Esophagus squamous epithelium (tissue), 5 donors: ENCODE data around the gene ATXN7L2. TPM values are rescaled to one million over a fixed set of nuclear protein-coding genes. Genes with fewer than 3 reads are reported as not detected.

Source experiments
- DNase-seq: peaks from one replicate; lab custom pipeline; 2025; lab: John Stamatoyannopoulos, UW
- H3K27ac ChIP-seq, 4 donors: fragments of 200-600 bp; sonication (generic); one replicate each; pipeline ENCODE4 v1.5.1; 2016 to 2019; ENCODE audit warnings: mild to moderate bottlenecking in 1 of 4
- H3K27me3 ChIP-seq, 4 donors: fragments of 200-600 bp; sonication (generic); 1 replicate in 3 of 4; 2 replicates in 1 of 4; pipeline versions ENCODE4 v1.5.1 to v1.6.0; 2017 to 2021; ENCODE audit warnings: antibody characterized with exemption in 1 of 4
- H3K36me3 ChIP-seq, 3 donors: fragments of 200-600 bp; sonication (generic); one replicate each; pipeline ENCODE4 v1.5.1; 2016 to 2019
- H3K4me1 ChIP-seq, 3 donors: fragments of 200-600 bp; sonication (generic); one replicate each; pipeline ENCODE4 v1.5.1; 2017 to 2019
- H3K4me3 ChIP-seq, 4 donors: fragments of 200-600 bp; sonication (generic); 1 replicate in 3 of 4; 2 replicates in 1 of 4; pipeline ENCODE4 v1.5.1; 2016 to 2019; ENCODE audit warnings: mild to moderate bottlenecking in 2 of 4, moderate library complexity in 1 of 4
- H3K9me3 ChIP-seq, 3 donors: fragments of 200-600 bp; sonication (generic); one replicate each; pipeline ENCODE4 v1.5.1; 2016 to 2019
- POLR2A ChIP-seq, 4 donors: fragments of 450-650 bp; IDR thresholded peaks; one replicate each; pipeline ENCODE4 v1.6.1; 2017; ENCODE audit warnings: antibody characterized with exemption in 4 of 4, mild to moderate bottlenecking in 4 of 4, moderate library complexity in 3 of 4
- WGBS, 2 donors: methylation state at CpG; one replicate each; pipeline ENCODE4 v1.1.5; 2018; 5-methylcytosine and 5-hydroxymethylcytosine counted together
- intact Hi-C: fragments of 100-400 bp; cut with DNase I; formaldehyde crosslinking; loops from one replicate; pipeline ENCODE4 v1.15.0; 2022
- total RNA-seq, 4 donors: library from RNA; depleted of rRNA; stranded (reverse); fragments of >200 nt; gene quantifications; one replicate each; pipeline ENCODE4 v1.1.0, GENCODE V29; 2016
- TF ChIP-seq, protein P1 (sequence below), 6 experiments: fragments of 450-650 bp in 4 of 6; fragments of 200-600 bp in 2 of 6; sonication (generic) in 2 of 6; IDR thresholded peaks; one replicate each; pipeline ENCODE4 v1.5.1; 2016 to 2019; ENCODE audit warnings: antibody characterized with exemption in 6 of 6, mild to moderate bottlenecking in 4 of 6, moderate library complexity in 4 of 6
- donor health status: DM: yes; HTN: yes; CAD: no.

Gene ATXN7L2
- total RNA-seq, 4 donors from 2014 or later, result 2.1 to 5.9 (median 3.8) TPM

DNA sequence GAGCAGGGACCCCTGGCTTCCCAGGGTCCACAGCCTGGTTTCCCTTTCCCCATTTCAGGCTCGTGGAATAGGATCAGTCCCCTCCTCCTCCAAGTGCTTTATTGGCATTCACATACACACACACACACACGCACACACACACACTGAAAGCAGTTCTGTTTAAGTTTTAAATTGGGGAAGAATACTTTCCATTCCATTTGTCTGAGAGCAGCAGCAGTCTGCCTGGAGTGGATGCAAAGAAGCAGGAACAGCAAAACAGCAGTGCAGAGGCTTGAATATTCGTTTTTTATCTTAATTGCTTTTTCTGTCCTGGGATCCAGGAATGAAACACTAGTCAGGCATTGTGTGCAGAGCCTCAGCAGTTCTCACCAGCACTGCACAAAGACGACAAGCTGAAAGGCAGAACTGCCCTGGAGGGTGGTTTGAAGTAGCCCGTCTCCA lies 17.3 kb downstream of the ATXN7L2 start:
- 35 to 44% methylated on average over 5 of the region's 5 CpGs for WGBS, 2 donors
- peaks cover 25 to 65% (median 35%) of the 10 kb centered on the region in 3 donors for H3K4me1 ChIP-seq

DNA sequence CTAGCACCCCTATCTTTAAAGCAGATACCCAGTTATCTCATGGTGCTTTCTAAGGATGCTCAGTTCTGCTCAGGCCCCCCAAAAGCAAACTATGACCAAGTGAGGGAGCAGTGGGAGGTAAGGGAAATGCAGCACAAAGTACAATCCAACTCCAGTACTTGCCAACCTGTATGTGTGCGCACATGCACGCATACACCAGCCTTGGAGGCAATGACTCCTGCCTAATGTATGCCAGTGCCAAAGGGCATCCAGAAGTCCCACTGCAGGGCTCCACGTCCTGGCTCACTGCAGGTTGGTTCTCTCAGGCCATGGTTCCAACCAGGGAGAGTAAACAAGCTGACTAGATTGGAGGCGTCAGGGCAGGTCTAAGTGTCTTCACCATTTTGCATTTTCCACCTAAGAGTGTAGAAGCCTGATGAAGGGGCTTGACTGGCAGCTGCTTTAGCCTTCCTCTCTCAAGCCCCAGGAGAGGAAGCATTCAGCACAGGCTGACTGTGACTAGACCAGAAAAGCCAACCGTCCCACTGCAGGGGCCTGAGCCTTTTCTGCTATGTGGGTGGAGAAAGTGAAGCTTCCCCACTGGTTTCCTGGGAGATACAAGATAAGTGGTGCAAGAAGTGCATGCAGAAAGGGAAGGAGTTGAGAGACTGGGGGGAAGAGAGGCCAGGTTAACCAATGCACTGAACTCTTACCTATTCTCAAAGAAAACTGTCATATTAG lies 18.1 kb downstream of the ATXN7L2 start:
- H3K36me3 ChIP-seq, result peaks cover 0 to 39% (median 3%) of the 10 kb centered on the region in 3 donors
- H3K27me3 ChIP-seq, result no peaks in the 10 kb centered on the region
- DNase-seq, result no peak
- peaks cover 25 to 61% (median 35%) of the 10 kb centered on the region in 3 donors for H3K4me1 ChIP-seq
- no peak overlapping the region for H3K4me3 ChIP-seq
- H3K9me3 ChIP-seq, result no peaks in the 10 kb centered on the region
- peak overlapping the region in 3 of 4 donors; percentile 5 to 38 (median 7) for H3K27ac ChIP-seq
- TF ChIP-seq POLR2A (IDR thresholded peaks at IDR 0.05), result no peak
- TF ChIP-seq, protein P1, sequence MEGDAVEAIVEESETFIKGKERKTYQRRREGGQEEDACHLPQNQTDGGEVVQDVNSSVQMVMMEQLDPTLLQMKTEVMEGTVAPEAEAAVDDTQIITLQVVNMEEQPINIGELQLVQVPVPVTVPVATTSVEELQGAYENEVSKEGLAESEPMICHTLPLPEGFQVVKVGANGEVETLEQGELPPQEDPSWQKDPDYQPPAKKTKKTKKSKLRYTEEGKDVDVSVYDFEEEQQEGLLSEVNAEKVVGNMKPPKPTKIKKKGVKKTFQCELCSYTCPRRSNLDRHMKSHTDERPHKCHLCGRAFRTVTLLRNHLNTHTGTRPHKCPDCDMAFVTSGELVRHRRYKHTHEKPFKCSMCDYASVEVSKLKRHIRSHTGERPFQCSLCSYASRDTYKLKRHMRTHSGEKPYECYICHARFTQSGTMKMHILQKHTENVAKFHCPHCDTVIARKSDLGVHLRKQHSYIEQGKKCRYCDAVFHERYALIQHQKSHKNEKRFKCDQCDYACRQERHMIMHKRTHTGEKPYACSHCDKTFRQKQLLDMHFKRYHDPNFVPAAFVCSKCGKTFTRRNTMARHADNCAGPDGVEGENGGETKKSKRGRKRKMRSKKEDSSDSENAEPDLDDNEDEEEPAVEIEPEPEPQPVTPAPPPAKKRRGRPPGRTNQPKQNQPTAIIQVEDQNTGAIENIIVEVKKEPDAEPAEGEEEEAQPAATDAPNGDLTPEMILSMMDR (IDR thresholded peaks at IDR 0.05), result no peak
- 38 to 43% methylated on average over 5 of the region's 5 CpGs for WGBS, 2 donors
- intact Hi-C loops, result no loop called here

More for the DNA sequence above, 17.3 kb downstream of the ATXN7L2 start:
- no peaks in the 10 kb centered on the region for H3K9me3 ChIP-seq
- intact Hi-C loops, result no loop called here
- H3K27ac ChIP-seq, result peak overlapping the region in 3 of 4 donors; percentile 5 to 84 (median 7)
- H3K27me3 ChIP-seq, result no peaks in the 10 kb centered on the region
- no peak for DNase-seq
- TF ChIP-seq POLR2A (IDR thresholded peaks at IDR 0.05), result no peak
- TF ChIP-seq, protein P1 (IDR thresholded peaks at IDR 0.05), result no peak
- H3K36me3 ChIP-seq, result peaks cover 0 to 47% (median 5%) of the 10 kb centered on the region in 3 donors
- H3K4me3 ChIP-seq, result no peak overlapping the region

DNA sequence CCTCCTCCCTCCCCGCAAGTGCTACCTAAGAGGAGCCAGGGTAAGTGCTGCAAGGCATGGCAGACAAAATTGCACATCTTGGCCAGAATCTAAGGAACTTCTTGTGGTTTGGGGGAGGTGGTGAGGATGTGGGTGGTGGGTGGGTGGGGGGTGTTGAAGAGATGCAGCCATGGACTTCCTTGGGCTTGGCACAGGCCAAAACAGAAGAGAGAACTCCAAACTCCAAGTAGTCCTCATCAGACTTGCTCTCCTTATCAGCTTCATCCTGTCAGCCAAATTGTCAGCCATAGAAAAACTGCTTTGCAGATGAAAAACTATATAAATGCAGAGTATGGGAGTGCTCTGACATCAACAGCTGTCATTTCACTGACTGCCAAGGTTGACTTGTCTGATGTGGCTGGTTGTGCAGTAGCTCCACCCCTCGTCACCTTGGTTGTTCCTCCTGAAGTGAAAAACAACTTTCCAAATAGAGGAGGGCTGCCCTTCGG lies 18.7 kb downstream of the ATXN7L2 start:
- Histone ChIP-seq H3K27me3 (no peaks in the 10 kb centered on the region), H3K36me3 (peaks cover 0 to 33% (median 0%) of the 10 kb centered on the region in 3 donors), H3K4me1 (peaks cover 25 to 59% (median 35%) of the 10 kb centered on the region in 3 donors), H3K4me3 (no peak overlapping the region), H3K9me3 (no peaks in the 10 kb centered on the region), H3K27ac (peak overlapping the region in 1 of 4 donors; percentile 38)
- WGBS, 2 donors, result 73 to 78% methylated on average over 2 to 3 of the region's 3 CpGs
- DNase-seq, result no peak
- intact Hi-C loops, result no loop called here
- no peak for TF ChIP-seq POLR2A (IDR thresholded peaks at IDR 0.05)
- TF ChIP-seq, protein P1 (IDR thresholded peaks at IDR 0.05), result no peak

DNA sequence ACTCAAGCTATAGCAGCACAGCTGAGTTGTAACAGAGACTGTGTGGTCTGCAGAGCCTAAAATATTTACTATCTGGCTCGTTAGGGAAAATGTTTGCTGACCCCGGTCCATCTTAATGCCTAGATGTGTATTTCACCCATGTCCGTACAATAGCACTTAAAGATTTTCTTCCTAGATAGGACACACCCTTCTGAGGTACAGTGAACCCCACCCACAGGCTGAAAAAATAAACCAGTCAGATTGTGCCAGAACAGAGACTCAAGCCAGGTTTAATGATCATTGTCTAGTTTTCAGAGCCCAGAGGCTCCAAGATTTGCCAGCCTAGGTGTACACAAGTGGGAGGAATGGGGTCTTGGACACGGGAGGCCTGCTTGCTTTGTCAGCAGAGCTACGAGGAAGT lies 20.2 kb downstream of the ATXN7L2 start:
- DNase-seq, result no peak
- H3K4me3 ChIP-seq, result no peak overlapping the region
- peaks cover 0 to 21% (median 0%) of the 10 kb centered on the region in 3 donors for H3K36me3 ChIP-seq
- H3K27me3 ChIP-seq, result peaks cover 0 to 5% (median 0%) of the 10 kb centered on the region in 4 donors
- TF ChIP-seq POLR2A (IDR thresholded peaks at IDR 0.05), result no peak
- TF ChIP-seq, protein P1 (IDR thresholded peaks at IDR 0.05), result no peak
- H3K9me3 ChIP-seq, result no peaks in the 10 kb centered on the region
- no peak overlapping the region for H3K27ac ChIP-seq
- peaks cover 21 to 48% (median 24%) of the 10 kb centered on the region in 3 donors for H3K4me1 ChIP-seq
- WGBS, 2 donors, result 18 to 27% methylated on average over 3 to 5 of the region's 5 CpGs
- intact Hi-C loops, result no loop called here

DNA sequence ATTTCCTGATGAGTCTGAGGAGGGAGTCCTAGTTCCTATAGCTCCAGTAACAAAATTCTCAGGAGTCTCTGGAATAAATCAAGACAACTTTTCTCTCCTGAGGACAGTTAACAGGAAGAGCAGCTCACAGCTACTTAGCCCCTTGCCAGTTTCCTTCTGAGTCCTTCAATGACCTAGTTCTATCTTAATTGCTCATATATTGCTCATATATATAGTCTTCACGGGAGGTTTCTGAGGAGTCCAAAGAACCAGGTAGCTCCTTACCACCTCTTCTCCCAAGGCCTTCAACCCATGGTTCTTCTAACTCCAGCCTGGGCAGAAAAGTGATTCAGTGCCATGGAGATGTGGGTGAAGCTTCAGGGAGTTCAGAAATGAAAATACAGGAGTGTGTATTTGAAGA lies 21.3 kb downstream of the ATXN7L2 start:
- intact Hi-C loops, result no loop called here

More for the DNA sequence above, 21.3 kb downstream of the ATXN7L2 start:
- TF ChIP-seq, protein P1 (IDR thresholded peaks at IDR 0.05), result no peak
- H3K27ac ChIP-seq, result no peak overlapping the region
- H3K9me3 ChIP-seq, result no peaks in the 10 kb centered on the region
- peaks cover 0 to 21% (median 0%) of the 10 kb centered on the region in 3 donors for H3K36me3 ChIP-seq
- peaks cover 15 to 46% (median 17%) of the 10 kb centered on the region in 3 donors for H3K4me1 ChIP-seq
- no peak overlapping the region for H3K4me3 ChIP-seq
- peaks cover 0 to 8% (median 0%) of the 10 kb centered on the region in 4 donors for H3K27me3 ChIP-seq
- no peak for DNase-seq
- WGBS, 2 donors, result 64 to 100% methylated on average over 1 of the region's 1 CpG
